H4 (cell line): Measurements from ENCODE around the gene SCLT1. TPM values are rescaled to one million over a fixed set of nuclear protein-coding genes. Genes with fewer than 3 reads are reported as not detected.
A peak's percentile ranks its signal among the peaks of the same experiment; 100 is the strongest.
"Not testable (repeated sequence)": the region's sequence is repeated elsewhere in the genome, so short reads cannot be mapped to it uniquely, and the experiment has no call there.

Experiments
- DNase-seq: peaks from one replicate; pipeline ENCODE4 v3.0.0-alpha.2; 2015; ENCODE audit warnings: low spot score
- total RNA-seq: library from RNA; depleted of rRNA; stranded (reverse); fragments of >200 nt; shearing (Covaris generic); gene quantifications from 2 replicates; pipeline ENCODE4 v1.2.3, GENCODE V29; 2014; rRNA removed

Gene SCLT1
- 20.1 and 20.8 TPM in 2 replicates for total RNA-seq

DNA sequence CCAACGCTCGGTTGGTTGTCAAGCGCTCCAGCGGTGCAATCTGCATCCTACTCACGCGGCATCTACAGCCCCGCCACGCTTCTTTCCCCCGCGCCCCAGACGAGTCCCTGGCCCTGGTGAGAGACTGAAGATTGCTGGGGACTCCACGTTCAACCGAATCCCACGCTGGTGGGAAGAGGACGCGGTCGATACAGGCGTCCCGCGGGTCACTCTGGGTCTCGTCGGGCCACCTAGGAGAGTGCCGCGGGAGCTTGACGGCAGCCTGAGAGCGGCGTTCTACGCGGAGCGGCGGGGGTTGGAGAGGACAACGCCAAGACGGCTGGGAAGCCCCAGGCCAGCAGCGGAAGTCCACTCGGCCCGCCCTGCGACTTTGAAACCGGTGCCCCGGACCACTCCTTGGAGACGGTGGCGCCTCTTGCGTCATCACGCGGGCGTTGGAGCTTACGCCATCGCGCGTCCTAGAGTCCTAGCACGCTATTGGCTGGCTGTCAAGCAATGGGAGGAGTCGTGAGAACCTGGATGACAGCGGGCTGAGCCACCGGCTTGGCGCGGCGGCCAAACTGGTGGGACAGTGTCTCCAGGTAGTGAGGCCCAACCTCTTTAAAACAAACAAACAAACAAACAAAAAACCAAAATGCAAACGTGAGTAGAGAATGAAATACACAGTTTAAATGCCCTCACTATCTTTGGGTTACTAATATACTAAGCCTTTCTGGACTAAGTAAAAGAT is at the start of gene SCLT1:
Gene SCLT1, minus strand, starts transcription at position 349 of the 730 bp plus-strand sequence. CDS start 436 bp downstream, outside the sequence.
- peak; percentile 98 for DNase-seq

DNA sequence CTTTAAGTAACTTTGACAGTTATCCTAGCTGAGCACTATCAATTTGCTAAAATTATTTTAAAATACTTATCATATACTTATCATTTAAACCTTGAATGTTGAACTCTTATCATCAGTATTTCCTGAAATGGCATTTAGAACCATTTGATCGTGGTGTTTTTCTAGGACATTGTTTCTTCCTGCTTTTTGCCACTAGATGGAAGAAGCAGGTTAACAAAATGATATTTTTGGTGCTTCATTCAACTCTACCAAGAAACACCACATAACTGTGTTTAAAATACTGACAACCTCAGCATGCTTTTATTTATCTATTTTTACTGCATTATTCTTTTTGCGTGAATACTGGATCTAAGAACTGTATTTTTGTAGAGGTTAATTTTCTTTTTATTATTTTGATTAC is 47.2 kb upstream of the SCLT1 start:
- no peak for DNase-seq

DNA sequence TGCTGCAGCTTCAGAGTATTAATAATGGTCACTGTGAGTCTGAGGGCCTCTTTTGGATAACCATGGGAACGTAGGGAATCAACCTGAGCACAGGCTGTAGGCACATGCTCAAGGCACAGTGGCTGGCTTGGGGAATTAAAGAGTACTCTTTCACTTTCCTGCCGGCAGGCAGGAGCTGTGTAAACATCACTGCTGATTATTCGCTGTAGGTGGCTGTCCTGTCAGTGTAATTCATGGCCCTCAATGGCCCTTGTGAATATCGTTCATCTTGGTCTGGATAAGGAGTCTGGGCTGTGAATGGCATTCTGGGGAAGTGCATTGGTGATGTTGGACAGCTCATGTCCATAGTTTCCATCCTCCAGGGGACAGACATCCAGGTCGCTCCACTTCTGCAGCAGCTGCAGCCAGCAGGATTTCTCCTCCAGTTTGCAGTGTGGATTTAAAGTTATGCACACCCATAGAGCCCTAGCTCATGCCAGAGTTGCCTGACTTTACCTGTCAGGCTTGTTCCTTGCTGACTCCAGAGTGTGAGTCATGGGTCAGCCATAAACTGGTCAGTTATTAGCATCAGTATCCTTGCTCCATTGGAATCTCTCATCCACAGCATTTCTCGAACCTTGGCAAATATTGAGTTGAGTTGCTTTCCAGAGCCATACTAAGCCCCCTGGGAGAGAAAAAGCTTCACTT is 45.6 kb upstream of the SCLT1 start:
- DNase-seq, result no peak

DNA sequence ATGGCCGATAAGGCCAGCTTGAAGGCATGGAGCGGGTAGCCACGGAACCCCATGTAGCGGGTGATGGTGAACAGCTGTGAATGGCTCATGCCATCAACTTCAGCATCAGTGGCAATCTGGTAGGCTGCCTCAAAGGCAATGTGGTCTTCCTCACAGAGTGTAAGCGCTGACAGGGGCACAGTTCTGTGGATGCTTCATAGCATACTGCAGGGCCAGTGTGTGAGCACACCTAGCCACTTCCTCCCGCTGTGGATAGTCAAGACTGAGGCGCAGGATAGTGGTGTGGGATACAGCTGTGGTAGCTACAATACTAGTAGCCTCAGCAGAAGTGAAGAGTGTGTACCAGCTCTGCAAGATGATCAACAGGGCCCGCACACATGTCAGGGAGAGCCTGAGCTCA is 43.1 kb upstream of the SCLT1 start:
- DNase-seq, result no peak

DNA sequence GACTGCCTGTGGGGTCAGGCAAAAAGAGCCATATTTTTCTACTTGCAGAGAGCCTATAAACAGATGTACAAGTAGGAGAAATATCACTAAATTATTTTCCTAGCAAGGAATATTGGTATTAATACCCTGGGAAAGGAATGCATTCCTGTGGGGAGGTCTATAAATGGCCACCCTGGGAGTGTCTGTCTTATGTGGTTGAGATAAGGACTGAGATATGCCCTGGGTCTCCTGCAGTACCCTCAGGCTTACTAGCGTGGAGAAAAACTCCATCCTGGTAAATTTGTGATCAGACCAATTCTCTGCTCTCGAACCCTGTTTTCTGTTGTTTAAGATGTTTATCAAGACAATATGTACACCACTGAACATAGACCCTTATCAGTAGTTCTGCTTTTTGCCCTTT is 38.0 kb upstream of the SCLT1 start:
- no peak for DNase-seq

DNA sequence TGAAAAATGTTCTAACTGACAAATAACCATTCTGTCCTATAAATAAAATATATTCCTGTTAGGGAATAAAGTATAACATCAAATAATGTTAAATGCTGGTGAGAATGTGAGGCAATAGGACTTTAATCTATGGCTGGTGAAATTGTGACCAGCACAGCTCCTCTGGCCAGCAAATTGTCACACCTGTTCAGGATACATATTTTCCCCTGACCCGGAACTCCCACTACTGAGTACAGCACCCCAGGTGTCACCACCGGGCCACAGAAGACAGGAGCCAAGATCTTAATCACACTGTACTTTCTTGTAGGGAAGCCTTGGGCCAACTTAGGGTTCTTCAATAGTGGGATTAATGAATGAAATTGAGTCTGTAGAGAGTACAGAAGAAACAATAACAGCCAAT is 35.8 kb upstream of the SCLT1 start:
- DNase-seq, result no peak

DNA sequence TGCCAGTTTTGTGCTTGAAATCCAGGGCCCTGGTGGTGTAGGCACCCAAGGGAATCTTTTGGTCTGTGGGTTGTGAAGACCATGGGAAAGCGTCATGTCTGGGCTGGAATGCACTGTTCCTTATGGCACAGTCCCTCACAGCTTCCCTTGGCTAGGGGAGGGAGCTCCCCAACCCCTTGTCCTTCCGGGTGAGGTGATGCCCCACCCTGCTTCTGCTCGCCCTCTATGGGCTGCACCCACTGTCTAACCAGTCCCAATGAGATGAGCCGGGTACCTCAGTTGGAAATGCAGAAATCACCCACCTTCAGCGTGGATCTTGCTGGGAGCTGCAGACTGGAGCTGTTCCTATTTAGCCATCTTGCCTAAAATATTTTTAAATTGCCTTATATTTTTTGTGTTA is 33.3 kb upstream of the SCLT1 start:
- DNase-seq, result not testable (repeated sequence)

DNA sequence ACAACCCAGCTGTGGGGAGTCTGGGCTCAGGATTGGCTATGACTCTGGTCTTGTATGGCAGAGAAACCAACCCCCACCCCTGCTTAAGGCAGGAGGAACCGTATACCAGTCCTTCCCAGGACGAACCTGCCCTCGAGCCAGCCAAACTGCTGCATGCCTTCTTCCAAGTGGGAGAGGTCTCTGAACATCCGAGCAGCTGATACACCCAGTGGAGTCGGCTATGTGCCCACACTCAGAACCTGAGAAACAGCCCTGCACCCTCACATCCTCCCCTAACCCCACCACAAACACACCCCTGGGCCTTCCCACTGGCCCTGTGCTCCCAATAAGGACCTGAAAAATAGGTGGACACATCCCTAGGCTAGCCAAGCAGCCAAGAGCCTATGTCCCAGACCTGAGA is 24.4 kb upstream of the SCLT1 start:
- no peak for DNase-seq

DNA sequence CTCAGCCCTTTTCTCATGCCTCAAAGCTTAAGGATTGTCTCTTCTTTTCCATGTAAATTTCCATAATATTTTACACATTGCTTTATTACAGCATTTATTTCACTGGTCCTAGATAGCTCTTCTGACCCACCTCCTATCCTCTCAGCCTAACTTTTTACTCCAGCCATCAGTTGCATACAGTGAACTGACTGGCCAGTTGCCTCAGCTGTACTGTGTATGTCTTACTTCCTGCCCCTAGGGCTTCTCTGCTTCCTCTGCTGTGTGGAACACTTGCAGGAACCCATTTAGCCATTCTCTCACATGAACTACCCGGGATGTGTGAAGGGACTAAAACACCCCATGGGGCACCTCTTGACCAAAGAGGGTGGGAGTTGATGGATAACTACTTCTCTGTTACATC is 20.6 kb upstream of the SCLT1 start:
- no peak for DNase-seq

DNA sequence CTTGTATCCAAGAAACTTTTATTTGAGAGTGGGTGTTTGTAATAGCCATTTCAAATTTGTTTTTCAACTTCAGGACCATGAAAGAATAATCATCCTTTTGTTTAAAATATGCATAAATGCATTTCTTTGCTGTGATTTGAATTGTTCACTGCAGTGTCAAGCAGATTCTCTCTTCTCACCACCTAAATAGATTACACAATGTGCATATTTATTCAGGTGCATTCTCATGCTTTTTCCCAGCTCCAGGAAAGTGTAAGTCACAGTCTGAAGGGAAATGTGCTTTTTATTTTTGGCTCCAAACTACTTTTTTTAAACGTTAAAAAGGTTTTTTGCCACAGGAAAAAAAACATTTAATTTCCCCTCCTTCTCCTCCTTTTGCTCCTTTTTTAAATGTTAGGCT is 20.1 kb upstream of the SCLT1 start:
- DNase-seq, result no peak

DNA sequence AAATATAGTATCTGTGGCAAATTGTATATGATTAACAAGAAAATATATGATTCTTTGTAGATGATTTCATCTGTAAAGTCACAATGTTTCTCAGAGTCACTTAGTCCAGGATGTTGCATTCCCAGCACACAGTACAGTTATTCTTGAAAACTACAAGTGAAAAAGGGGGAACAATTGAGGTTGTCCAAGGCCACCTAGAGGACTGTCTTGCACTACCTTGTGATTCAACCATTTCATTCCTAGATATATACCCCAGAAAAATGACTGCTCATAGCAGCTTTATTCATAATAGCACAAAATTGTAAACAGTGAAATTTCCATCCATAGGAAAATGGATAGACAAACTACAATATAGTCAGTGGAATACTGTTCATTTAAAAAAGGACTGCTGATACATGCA is 18.6 kb upstream of the SCLT1 start:
- no peak for DNase-seq

DNA sequence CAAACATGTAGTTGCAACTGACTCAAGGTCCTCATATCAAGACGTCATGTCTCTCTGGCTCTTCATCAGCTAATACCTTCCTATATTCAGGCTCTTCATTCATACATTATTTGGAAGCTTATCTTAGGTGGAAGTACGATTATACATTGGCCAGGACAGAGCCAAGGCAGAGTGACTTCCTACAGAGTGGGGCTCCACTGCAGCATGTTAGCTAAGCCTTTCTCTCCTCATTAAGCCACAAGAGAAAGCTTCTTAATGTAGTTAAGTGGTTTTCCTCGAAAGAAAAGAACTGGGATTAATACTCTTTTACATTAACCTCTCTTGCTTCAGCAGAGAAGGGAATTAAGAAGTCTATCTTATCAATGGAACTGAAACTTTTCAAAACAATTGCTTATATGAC is 17.6 kb upstream of the SCLT1 start:
- no peak for DNase-seq

DNA sequence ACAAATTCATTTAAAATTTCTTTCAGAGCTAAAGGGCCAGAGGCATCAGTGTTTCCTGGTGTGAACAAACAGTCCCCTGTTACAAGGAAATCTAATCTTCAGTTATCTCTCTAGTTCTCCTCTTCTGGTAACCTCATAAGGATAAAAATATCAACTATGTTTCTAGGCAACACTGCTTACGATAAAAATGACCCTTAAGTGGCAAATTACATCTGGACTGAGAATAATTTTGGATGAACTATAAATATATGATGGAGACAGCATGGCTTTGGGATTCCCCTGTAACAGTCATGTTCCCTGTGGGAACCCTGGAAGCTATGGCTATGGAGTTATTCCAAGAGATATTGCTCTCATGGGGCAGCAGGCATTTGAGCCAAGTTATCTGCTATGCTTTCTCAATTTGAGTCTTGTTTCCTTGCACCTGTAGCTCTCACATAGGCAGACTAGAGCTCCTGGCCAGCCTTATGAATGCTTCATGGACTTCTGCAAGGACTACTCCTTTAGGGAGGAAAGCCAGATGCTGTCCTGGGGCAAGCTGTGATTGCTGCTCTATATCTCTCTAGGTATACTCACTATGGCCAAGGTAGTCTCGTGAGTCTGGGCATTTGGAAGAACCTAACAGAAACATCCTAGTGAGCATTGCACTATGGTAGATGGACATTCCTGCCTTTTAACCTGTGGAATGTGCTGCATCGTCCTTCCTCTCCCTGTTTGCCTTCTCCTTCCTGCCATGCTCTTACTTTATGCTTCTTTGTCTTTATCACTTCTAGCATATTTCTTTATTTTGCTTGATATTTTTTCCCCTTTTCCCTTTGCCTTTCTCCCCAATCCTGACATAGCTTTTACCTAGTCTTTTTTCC is 16.9 kb upstream of the SCLT1 start:
- no peak for DNase-seq

DNA sequence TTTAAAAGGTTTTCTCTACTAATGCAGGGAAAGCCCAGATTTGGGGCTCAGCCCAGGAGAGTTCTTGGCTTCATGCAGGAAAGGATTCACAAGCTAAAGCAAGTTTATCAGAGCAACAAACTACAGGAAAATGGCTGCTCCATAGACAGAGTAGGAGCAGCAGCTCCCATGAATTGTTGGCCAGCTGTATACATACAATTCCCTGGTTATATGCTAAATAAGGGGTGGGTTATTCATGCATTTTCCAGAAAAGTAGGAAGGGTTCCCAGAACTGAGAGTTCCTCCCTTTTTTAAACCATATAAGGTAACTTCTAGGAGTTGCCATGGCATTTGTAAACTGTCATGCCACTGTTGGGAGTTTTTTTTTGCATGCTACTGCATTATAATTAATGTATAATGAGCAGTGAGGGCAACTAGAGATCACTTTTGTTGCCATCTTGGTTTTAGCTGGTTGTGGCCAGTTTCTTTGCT is 5.2 kb upstream of the SCLT1 start:
- no peak for DNase-seq

DNA sequence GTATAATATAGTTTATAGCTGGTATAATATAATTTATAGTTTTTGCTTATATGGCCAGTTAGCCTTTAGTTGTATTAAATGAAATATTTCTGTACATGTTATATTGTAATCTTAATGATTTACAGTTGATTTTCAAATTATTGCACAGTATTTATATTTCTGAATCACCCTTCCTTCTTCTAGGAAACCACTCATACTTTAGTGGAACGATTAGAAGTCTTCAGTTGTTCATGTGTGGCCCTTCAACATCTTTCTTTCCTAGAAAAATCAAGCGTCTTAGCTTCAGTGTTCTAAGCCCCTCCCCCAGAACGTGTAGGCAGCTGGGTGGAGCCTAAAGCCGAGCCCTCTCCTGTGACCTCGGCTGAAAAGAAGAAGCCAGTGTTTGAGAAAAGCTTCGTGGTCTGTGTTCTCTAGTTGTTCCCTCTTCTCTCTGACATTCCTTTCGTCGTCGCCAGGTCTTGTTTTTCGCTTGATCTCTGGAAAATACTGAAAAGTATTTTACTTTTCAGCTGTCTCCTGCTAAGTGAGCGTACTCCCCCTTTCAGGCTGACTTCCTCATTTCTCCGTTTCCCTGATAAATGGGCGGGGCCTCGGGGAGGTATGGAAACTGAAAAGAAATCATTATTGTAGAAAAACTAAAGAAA is 2.6 kb upstream of the SCLT1 start, which contains the start of gene C4orf33:
Gene C4orf33, plus strand, starts transcription at position 342 of the 644 bp plus-strand sequence. CDS start 6,459 bp downstream, outside the sequence.
- peak; percentile 79 for DNase-seq

DNA sequence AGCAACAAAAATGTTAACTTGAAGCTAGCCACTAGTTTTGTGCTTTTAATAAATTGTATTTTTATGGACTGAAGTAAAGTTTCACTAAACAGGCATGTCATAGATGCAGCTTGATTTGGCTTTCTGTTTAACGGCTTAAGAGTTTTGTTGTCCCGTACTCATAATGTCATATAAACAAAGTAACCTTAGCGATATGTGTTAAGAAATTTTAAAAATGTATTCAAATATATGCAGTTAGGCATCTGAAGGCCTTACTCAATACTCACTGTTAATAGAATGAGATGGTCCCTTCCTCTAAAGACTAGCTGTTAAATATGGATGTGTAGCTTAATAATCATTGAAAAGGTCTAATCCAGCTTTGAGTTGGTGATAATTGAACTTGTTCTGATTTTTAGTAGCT is 1.0 kb upstream of the SCLT1 start:
- DNase-seq, result no peak

DNA sequence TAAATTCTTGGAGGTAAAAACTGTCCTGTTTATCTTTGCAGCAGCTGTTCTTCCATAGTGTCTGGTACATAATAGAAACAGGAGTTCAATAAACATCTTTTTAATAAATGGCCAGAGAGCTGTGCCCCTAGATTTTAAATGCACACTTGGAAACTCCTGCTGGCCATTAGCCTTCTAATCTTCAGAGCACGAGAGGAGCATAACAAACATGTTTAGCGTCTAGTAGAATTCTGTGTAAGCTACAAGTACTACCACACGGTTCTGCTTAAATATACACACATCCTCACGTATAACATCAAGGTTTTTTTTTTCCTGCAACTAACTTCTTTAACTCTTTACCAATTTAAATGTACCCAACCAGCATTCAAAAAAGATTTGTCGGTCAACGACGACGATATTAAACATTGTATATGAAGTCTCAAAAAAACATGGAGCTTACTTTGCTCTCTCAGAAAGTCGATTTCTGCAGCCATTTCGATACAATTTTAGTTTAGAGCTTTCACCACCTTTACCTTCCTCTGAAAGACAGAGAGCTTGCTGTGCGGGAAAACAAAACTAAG is 628 bp downstream of the SCLT1 start:
- DNase-seq, result no peak

DNA sequence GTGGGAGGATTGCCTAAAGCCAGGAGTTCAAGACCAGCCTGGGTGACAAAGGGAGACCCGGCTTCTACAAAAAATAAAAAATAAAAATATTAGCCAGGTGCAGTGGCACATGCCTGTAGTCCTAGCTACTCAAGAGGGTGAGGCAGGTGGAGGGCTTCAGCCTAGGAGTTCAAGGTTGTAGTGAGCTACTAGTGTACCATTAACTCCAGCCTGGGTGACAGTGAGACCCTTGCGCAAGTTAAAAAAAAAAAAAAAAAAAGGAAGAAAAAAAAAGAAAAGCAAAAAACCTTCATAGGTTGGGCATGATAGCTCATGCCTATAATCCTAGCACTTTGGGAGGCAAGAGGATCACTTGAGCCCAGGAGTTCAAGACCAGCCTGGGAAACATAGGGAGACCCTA is 5.8 kb downstream of the SCLT1 start:
- DNase-seq, result no peak

DNA sequence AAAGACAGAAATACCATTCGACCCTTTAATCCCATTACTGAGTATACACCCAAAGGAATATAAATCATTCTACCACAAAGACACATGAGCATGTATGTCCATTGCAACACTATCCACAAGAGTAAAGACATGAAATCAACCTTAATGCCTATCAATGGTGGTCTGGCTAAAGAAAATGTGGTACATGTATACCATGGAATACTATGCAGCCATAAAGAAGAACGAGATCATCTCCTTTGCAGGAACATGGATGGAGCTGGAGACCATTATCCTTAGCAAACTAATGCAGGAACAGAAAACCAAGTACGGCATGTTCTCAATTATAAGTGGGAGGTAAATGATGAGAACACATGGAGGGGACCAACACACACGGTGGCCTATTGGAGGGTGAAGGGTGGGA is 7.9 kb downstream of the SCLT1 start:
- no peak for DNase-seq

DNA sequence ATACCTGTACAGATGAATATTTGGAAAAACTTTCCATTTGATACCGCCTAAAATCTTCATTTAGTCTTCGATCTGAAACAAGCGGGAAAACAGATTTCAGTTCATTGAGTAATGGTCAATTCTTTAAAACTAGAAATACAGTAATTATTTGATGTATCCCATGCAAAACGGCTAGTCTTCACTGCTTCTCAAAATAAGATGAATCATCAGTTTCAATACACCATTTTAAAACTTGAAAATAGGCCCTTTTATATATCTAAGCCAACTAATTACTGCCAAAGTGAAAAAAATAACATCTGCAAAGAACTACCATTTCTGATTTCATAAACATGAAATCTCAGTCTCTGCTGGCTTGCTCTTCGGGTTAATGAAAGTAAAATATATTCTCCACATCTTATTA is 11.0 kb downstream of the SCLT1 start:
- no peak for DNase-seq

DNA sequence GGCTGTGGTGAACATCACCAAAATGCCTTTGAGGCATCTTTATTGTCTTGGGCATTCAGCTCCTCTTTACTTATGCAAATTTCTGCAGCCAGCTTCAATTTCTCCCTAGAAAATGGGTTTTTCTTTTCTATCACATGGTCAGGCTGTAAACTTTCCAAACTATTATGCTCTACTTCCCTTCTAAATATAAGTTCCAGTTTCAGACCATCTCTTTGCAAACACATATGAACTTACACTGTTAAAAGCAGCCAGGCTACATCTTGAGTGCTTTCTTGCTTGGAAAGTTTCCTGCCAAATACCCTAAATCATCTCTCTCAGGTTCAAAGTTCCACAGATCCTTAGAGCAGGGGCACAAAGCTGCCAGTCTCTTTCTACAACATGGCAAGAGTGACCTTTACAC is 13.2 kb downstream of the SCLT1 start:
- no peak for DNase-seq
